ENCODE data around the gene PARD6B. TPM values are rescaled to one million over a fixed set of nuclear protein-coding genes. Genes with fewer than 3 reads are reported as not detected.
A peak's percentile ranks its signal among the peaks of the same experiment; 100 is the strongest.

Gene PARD6B
- total and polyA plus RNA-seq, 2 of the 4 experiments (the other 2 are of a cell fraction) = 0.17 to 0.90 TPM

DNA sequence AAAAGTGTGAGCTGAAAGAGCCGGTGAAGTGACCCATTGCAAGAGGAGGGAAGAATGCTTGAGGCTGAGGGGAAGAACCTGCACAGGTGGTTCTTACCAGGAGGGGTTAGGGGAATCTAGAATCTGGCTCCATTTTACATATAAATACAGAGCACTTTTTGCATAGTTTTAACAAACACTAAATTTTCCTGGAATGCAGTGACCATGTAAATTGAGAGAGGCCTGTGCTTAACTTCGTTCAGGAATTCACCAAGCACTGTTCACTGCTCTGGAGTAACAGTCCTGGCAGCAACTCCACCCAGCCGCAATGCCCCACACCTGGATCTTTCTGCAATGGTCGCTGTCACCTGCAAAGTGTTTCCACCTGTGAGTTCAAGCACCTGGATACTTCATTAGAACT, 26.9 kb upstream of the PARD6B start:
- ChIA-PET CTCF (interaction anchor here (0.7 kb wide), 1 partner anchor 73 kb away, joined by 5 read pairs; no protein-coding TSS in a partner anchor), POLR2A (ENCODE audit: unreplicated experiment) (no interaction called here)
- no peak overlapping the region for H2BK5ac ChIP-seq (ENCODE audit: low read depth, low read length, poor library complexity, severe bottlenecking)
- H2BK20ac ChIP-seq (ENCODE audit: low read depth, low read length) = no peak overlapping the region
- 60% methylated on average over 1 of the region's 4 CpGs; no CpG with 5 or more reads in 1 of the 2 experiments for WGBS, 2 experiments (ENCODE audit: extremely low coverage in 2 of 2, insufficient read length in 1 of 2)
- no peak overlapping the region for H3K23ac ChIP-seq (ENCODE audit: low read depth, low read length)
- H2AFZ ChIP-seq (replicated peaks; ENCODE audit: low read length, poor library complexity) = no peak overlapping the region
- H3K4ac ChIP-seq (ENCODE audit: low read depth, low read length) = peak overlapping the region; percentile 31; the same call in 1 of the 2 replicates
- peak overlapping the region; percentile 36 for H2AK5ac ChIP-seq (ENCODE audit: low read depth, low read length)
- no peak overlapping the region; the same call in 1 of the 2 replicates for H2BK120ac ChIP-seq (ENCODE audit: low read depth, low read length)
- no peak overlapping the region for H3K9ac ChIP-seq (ENCODE audit: low read depth, low read length)
- no peak overlapping the region for H3K4me2 ChIP-seq (ENCODE audit: low read depth, low read length)
- H3K4me1 ChIP-seq (ENCODE audit: control insufficient read depth, insufficient read depth, low read length) = peaks cover 2% of the 10 kb centered on the region
- no peaks in the 10 kb centered on the region for H3K79me1 ChIP-seq (ENCODE audit: low read depth in 1 of 2, low read length in 2 of 2)
- peak overlapping the region; percentile 7; the same call in 1 of the 2 replicates for H3K14ac ChIP-seq (replicated peaks; ENCODE audit: low read depth, low read length)
- no peak overlapping the region for H2AK9ac ChIP-seq (replicated peaks; ENCODE audit: low read depth, low read length, poor library complexity)
- ATAC-seq (ENCODE audit: low read depth) (peak; percentile 70), DNase-seq (no peak)
- H3K18ac ChIP-seq (ENCODE audit: low read depth, low read length) = no peak overlapping the region
- H3K56ac ChIP-seq (ENCODE audit: extremely low read depth, insufficient read depth, low read length) = no peak overlapping the region
- H4K91ac ChIP-seq (ENCODE audit: insufficient read depth, low read depth, low read length) = peak overlapping the region; percentile 66; the same call in 1 of the 2 replicates
- H3K9me1 ChIP-seq (ENCODE audit: insufficient read depth, low read length) = peaks cover 8% of the 10 kb centered on the region; the same call in 1 of the 2 replicates
- dilution Hi-C loops (cut with HindIII; ENCODE audit: low sequenced_read_pairs, unreplicated experiment) = no loop called here
- H3K36me3 ChIP-seq (ENCODE audit: control insufficient read depth, insufficient read depth, low read length) = no peaks in the 10 kb centered on the region
- no peak overlapping the region for H4K5ac ChIP-seq (ENCODE audit: low read depth, low read length)
- no peak overlapping the region for H3K4me3 ChIP-seq (ENCODE audit: insufficient read depth, low read depth, low read length)
- no peak overlapping the region for H3K27ac ChIP-seq (ENCODE audit: insufficient read depth, low read length)
- intact Hi-C loops (cut with micrococcal nuclease) = no loop called here
- H2BK15ac ChIP-seq (ENCODE audit: low read depth, low read length) = no peak overlapping the region
- H4K20me1 ChIP-seq (ENCODE audit: insufficient read depth, low read length) = no peaks in the 10 kb centered on the region
- in situ Hi-C loops (cut with MboI; ENCODE audit: low sequenced_read_pairs) = no loop called here
- no peaks in the 10 kb centered on the region for H3K27me3 ChIP-seq (ENCODE audit: control insufficient read depth, insufficient read depth, low read length)
- TF ChIP-seq MAZ (IDR thresholded peaks at IDR 0.05; ENCODE audit: borderline replicate concordance, low read depth, low read length) (no peak), FOS (IDR thresholded peaks at IDR 0.05; ENCODE audit: low read depth, low read length) (no peak), POLR2A (IDR thresholded peaks at IDR 0.05; ENCODE audit: low read depth, low read length) (no peak), BHLHE40 (IDR thresholded peaks at IDR 0.05; ENCODE audit: low read depth, low read length) (no peak)
- TF ChIP-seq, protein P1, sequence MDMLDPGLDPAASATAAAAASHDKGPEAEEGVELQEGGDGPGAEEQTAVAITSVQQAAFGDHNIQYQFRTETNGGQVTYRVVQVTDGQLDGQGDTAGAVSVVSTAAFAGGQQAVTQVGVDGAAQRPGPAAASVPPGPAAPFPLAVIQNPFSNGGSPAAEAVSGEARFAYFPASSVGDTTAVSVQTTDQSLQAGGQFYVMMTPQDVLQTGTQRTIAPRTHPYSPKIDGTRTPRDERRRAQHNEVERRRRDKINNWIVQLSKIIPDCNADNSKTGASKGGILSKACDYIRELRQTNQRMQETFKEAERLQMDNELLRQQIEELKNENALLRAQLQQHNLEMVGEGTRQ (IDR thresholded peaks at IDR 0.05; ENCODE audit: low read depth, low read length) = no peak
- TF ChIP-seq, protein P2, sequence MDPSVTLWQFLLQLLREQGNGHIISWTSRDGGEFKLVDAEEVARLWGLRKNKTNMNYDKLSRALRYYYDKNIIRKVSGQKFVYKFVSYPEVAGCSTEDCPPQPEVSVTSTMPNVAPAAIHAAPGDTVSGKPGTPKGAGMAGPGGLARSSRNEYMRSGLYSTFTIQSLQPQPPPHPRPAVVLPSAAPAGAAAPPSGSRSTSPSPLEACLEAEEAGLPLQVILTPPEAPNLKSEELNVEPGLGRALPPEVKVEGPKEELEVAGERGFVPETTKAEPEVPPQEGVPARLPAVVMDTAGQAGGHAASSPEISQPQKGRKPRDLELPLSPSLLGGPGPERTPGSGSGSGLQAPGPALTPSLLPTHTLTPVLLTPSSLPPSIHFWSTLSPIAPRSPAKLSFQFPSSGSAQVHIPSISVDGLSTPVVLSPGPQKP (IDR thresholded peaks at IDR 0.05; ENCODE audit: borderline replicate concordance, low read depth, low read length) = no peak
- no peaks in the 10 kb centered on the region for H3K9me3 ChIP-seq (ENCODE audit: control insufficient read depth, insufficient read depth, low read length)
- no TSS peak for BruUV-seq (replicated peaks)
- H4K8ac ChIP-seq (ENCODE audit: low read depth in 2 of 2, low read length in 2 of 2) = no peak overlapping the region
